GM18526 (cell line): ENCODE results near the gene THBS2.

Experiments
- POLR2A ChIP-seq: IDR thresholded peaks from 3 replicates; pipeline ENCODE4 v1.6.1; 2011; ENCODE audit not compliant: insufficient read length; ENCODE audit errors: extremely low read depth

Gene THBS2

DNA sequence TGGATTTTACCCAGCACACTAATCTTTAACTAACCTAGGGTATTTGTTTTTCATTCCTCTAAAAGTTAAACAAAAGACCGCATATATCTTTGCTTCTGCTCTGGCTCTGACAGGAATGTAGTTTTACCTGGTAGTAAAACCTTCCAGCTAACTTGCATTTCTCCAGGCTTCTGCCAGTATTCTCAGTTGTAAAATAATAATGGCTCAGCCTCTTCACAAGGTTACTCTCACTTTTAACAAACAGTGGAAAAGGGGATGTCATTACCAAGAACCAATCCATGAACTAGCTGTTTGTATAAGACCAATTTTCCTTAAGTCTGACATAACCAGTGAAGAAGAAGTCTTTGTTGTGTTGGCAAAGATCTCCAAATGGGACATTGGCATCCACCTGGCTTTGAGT lies 10.0 kb downstream of the THBS2 start:
- TF ChIP-seq POLR2A: no peak

DNA sequence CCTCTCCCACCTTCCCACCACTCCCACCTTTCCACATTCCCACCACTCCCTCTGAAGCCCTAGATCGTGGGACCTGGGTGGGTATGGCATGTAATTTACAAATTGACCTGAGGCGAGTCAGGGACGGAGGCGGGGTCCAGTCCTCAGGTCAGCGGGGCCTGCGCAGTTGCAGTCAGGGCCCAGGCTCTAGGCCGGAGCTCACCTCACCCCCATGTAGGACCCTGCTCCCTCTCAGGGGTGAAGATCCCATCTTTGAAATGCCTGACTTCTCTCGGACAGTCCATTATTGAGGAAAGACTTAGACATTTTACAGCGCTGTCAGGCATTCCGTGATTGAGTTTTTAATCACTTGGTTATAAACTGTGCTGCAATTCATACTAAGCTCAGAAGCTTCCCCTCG lies 10.5 kb downstream of the THBS2 start:
- no peak for TF ChIP-seq POLR2A

DNA sequence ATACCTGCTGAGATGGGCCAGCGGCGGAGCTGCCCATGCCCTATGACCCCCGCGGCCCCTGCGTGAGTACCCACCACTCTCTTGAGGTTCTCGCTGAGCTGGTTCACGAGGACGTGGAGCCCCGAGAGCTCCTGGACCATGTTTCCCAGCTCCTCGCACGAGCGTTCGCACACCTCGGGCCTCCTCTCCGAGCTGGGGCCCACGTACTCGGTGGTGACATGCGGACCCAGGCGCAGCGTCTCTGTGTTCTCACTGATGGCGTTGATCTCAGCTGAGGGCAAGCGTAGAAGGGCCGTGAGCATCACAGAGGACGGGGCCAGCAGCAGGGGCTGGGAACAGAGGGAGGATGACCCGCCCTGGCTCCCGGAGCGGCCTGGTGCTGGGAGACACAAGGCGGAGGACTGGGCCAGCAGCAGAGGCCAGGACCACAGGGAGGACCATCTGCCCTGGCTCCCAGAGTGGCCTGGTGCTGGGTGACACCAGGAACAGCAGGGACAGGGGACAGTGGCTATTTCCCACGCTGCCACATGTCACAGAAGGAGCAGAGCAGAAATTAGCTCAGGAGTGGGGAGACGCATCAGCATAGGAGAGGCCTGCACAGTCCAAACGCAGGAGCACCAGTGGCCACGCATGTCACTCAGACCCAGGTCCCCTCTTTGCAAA lies 11.8 kb downstream of the THBS2 start:
- no peak for TF ChIP-seq POLR2A

DNA sequence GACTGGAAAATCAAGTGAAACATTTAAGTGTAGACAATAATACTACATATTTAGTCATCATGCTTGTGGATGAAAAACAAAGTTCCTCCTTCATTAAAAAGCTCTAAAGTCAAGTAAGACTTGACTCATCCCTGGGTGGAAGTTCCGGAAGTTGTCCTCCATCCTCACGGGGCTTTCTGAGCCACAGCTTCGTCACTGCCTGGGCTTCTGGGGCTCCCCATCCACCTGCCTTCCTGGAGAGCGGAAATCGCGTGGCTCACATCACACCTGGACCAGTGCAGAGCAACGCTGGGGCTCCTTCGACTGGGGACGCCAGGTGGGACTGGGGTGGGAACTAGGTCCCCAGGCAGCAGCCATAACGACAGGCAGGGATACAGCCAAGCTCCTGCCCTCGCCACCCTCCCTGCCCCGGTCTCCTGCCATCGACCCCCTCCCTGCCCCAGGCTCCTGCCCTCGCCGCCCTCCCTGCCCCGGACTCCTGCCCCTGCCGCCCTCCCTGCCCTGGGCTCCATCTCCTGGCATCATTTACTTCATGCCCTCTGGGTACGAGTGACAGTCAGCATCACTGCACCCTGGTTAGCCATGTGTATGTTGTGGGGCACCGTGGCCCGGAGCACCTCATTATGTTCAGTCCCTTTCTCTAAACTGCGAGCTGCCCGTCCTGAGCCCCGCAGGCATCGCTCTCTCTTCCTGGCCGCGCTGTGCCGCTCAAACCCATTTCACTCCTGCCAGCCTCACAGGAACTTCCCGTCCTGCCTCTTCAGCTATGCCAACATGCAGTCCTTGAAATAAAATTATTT lies 12.9 kb downstream of the THBS2 start:
- TF ChIP-seq POLR2A: no peak

DNA sequence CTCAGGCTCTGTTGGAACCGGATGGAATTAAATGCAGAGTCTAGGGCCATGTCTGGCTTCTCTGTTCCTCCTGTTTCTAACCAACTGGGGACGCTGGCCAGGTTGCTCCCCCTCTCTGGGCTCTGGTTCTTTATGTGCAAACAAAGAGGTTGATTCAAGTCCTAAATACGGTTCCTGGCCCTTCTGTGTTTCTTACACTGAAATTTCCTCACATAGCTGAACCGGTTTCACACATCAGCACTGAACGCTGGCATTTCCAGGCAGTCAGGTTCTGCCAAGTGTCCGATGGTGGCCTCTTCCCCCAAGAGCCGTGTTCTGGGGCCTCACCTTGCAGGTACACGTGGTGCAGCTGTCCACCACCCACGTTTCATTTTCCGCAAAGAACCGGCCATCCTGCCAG lies 13.5 kb downstream of the THBS2 start:
- no peak for TF ChIP-seq POLR2A

DNA sequence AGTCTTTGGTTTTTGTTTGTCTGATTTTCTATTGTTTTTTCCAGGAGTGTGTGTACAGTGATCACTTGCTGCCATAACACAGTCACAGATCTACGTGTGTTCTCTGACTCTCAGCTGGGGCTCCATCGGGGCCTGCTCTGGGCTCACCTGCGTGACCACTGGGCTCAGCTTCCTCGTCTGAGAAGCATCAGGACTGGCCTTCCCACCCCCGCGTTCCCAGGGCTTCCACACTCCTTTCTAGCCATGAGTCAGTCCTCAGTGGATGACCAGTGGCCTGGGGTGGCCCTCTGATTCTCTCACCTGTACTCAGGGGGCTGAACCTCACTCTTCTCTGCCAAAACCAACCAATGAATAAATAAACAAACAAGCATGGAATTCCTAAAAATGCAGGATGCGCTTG lies 14.5 kb downstream of the THBS2 start:
- TF ChIP-seq POLR2A: no peak

DNA sequence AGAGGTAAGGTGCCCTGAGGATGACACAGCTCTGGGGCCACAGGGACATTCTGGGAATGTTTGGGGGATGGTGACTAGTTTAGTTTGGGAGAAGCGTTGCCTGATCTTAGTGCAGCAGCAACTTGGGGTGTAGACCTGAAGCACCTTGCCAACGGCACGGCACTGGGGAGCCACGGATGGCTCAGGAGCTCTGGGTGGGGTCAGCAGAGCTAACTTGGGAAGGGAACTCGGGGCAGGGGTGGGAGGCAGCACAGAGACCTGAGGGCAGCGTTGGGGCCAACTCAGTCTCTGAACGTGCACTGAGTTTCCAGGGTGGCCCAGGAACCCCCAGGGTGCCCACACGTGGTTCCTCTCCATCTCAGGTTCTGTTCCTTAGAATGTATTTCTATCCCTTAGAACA lies 14.9 kb downstream of the THBS2 start:
- no peak for TF ChIP-seq POLR2A

DNA sequence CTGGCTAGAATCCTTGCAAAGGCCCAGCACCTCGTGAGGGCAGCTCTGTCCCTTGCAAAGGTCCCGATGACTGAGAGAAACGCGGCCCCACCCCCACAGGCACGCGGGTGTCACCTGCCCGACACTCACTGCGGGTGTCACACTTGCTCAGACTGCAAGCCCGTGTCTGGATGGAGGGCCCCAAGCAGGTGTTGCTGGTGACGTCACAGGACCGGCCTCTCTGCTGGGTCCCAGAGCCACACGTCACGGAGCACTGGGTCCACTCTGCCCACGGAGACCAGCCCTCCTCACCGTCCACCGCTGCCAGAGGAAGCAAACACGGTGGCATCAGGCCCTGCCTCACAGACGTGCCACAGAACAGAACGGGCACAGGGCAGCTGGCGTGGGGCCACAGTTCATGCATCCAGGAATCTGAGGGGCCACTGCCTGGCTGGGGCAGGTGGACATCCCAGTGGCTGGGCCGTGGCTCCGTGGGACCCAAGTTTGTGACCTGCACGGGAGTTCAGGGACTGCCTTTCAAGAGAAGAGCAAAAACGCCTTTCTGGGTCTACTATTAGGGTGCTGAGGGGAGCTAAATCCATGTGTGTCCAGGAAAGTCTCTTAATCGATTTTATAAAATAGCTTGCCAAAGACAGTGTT lies 16.0 kb downstream of the THBS2 start:
- TF ChIP-seq POLR2A: no peak

DNA sequence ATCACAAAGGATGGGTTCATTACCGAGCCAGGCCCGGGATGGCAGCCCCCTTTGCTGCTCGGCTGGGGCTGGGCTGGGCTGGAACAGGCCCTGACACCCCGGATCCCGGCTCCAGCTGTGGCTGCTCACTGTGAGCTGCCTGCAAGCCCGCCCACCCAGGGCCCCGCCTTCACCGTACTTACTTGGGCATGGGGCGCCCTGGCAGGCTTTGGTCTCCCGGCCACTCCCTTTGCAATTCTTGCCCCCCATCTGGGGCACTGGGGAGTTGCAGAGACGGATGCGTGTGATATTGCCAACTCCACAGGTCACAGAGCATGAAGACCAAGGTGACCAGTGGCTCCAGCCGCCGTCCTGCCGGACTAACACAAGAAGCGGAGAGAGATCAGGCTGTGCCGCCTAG lies 16.7 kb downstream of the THBS2 start:
- TF ChIP-seq POLR2A: no peak

DNA sequence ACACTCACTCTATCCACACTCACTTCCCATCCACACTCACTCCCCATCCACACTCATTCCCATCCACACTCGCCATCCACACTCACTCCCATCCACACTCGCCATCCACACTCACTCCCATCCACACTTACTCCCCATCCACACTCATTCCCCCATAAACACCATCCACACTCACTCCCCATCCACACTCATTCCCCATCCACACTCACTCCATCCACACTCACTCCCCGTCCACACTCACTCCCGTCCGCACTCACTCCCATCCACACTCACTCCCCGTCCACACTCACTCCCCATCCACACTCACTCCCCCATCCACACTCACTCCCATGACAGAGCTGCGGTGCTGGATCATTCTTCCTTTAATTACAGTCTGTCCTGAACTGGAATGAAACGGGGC lies 17.1 kb downstream of the THBS2 start:
- TF ChIP-seq POLR2A: no peak

DNA sequence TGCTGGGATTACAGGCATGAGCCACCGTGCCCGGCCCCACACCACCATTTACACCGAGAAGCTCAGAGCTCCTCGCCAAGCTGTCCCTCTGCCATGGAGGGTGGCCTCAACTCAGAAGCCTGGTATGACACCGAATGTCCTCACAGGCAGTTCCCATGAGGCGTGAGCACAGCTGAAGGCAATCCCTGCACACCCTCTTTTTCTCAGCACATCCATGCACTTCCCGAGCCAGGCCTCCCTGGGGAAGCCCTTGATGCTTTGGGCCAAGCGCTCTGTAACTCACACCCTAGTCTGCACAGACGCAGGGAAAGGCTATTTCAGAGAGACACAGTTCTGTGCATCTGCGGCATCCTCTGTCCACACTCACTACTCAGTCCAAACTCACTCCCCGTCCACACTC lies 18.4 kb downstream of the THBS2 start:
- TF ChIP-seq POLR2A: no peak

DNA sequence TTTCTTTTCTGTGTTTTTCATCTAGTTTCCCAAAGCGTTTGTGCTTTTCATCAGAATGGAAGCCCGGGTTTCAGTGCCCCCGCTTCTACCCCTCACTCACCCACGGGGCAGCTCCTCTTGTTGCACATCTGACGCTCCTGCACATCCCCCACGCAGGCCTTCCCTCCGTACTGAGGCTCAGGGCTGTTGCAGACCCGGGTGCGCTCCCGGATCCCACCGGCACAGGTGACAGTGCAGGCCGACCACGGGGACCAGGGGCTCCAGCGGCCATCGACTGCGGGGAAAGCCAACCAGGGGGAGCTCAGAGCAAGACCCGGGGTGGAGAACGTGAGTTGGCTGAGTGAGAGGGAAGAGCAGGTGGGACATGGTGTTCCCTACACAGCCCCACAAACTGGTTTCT lies 19.0 kb downstream of the THBS2 start:
- no peak for TF ChIP-seq POLR2A

DNA sequence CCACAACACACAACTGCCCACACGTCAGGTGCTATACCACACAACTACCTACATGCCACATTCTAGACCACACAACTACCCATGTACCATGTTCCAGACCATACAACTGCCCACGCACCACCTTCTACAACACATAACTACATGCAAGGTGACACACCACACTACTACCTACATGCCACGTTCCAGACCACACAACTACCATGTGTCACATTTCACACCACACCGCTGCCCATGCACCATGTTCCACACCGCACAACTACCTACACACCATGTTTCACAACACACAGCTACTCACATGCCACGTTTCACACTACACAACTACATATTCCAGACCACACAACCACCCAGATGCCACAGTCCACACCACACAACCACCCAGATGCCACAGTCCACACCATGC lies 19.8 kb downstream of the THBS2 start:
- no peak for TF ChIP-seq POLR2A

DNA sequence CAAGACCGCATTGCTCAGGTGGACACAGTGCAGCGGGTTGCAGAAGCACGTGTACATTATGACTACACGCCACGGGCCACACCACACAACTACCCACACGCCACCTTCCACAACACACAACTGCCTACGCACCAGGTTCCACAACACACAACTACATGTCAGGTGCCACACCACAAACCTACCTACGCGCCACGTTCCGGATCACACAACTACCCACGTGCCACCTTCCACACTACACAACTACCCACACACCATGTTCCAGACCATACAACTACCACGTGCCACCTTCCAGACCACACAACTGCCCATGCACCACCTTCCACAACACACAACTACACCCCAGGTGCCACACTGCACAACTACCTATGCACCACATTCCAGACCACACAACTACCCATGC lies 20.5 kb downstream of the THBS2 start:
- TF ChIP-seq POLR2A: no peak

DNA sequence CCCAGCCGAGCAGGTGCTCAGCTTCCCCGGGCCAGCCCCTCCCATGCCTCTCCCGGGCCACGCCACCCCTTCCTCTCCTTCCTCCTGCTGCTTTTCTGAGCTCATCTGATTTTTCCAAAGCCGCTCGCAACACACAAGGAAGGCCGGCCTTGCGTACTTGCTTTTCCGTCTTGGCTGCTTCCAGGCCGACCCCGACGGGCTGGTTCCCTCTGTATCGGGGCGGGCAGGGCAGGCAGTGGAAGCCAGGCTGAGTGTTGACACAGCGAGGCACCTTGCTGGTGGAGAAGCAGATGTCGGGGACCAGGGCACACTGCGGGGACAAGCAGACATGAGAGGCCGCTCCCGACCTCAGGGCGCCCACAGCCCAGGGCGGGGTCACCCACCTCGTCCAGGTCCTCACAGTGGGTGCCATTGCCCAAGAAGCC lies 21.1 kb downstream of the THBS2 start:
- no peak for TF ChIP-seq POLR2A

DNA sequence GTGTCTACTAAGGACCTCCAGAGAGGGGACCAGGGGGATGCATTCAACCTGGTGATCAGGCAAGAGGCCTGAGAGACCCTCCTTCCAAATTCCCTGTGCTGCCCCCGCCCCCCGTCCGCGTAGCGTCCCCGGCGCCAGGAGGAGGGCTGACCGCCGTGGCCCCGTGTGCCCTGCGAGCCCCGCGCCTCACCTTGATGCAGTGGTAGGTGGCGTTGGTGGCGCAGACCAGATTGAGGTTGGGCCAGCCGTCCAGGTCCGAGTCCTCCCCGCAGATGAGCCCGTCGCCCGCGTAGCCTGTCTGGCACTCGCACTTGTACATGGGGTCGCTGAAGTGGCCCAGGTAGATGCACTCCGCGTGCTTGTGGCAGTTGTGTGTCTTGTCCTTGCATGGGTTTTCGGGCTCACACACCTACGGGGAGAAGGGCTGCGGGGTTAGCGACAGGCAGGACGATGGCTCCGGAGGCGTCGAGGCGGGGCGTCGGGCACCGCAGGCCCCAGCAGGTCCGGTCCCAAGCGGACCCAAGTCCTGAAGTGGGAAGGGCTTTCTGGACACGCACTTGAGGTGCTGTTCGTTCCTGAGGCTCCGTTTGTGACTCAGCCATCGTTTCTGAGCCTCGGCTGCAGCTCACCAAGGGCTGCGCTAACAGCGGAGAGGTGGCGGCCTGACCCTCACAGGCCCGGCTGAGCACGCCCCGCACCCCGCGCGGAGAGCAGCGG lies 21.7 kb downstream of the THBS2 start:
- no peak for TF ChIP-seq POLR2A
